ENCODE results near the gene HGFAC.

The HGFAC gene

GRCh38 chr4:3432381-3432790, 9.4 kb upstream of the HGFAC start:
- TF ChIP-seq CTCF (IDR thresholded peaks at IDR 0.05; ENCODE audit: low read length, missing control alignments): no peak
- no peak overlapping the region for H3K4me3 ChIP-seq (replicated peaks; ENCODE audit: low read depth, low read length)
- DNase-seq (ENCODE audit: low read depth): no peak

GRCh38 chr4:3433138-3433869, 8.5 kb upstream of the HGFAC start:
- DNase-seq (ENCODE audit: low read depth): no peak
- no peak overlapping the region for H3K4me3 ChIP-seq (replicated peaks; ENCODE audit: low read depth, low read length)
- TF ChIP-seq CTCF (IDR thresholded peaks at IDR 0.05; ENCODE audit: low read length, missing control alignments): no peak

GRCh38 chr4:3434881-3435685, 6.7 kb upstream of the HGFAC start:
- no peak for DNase-seq (ENCODE audit: low read depth)
- H3K4me3 ChIP-seq (replicated peaks; ENCODE audit: low read depth, low read length): no peak overlapping the region
- TF ChIP-seq CTCF (IDR thresholded peaks at IDR 0.05; ENCODE audit: low read length, missing control alignments): peak; percentile 14

GRCh38 chr4:3435686-3435956, 6.1 kb upstream of the HGFAC start:
- H3K4me3 ChIP-seq (replicated peaks; ENCODE audit: low read depth, low read length): no peak overlapping the region
- no peak for DNase-seq (ENCODE audit: low read depth)
- no peak for TF ChIP-seq CTCF (IDR thresholded peaks at IDR 0.05; ENCODE audit: low read length, missing control alignments)

- H3K4me3 ChIP-seq (replicated peaks; ENCODE audit: low read depth, low read length): no peak overlapping the region
- DNase-seq (ENCODE audit: low read depth): no peak
- TF ChIP-seq CTCF (IDR thresholded peaks at IDR 0.05; ENCODE audit: low read length, missing control alignments): no peak
Observed at GRCh38 chr4:3436048-3436797, 5.5 kb upstream of the HGFAC start.

- no peak overlapping the region for H3K4me3 ChIP-seq (replicated peaks; ENCODE audit: low read depth, low read length)
- TF ChIP-seq CTCF (IDR thresholded peaks at IDR 0.05; ENCODE audit: low read length, missing control alignments): no peak
- peak; percentile 28 for DNase-seq (ENCODE audit: low read depth)
Observed at GRCh38 chr4:3436798-3437581, 4.8 kb upstream of the HGFAC start.

Data from fibroblast of pulmonary artery (primary cell).